ENCODE data around the gene PTPN2.

DNA sequence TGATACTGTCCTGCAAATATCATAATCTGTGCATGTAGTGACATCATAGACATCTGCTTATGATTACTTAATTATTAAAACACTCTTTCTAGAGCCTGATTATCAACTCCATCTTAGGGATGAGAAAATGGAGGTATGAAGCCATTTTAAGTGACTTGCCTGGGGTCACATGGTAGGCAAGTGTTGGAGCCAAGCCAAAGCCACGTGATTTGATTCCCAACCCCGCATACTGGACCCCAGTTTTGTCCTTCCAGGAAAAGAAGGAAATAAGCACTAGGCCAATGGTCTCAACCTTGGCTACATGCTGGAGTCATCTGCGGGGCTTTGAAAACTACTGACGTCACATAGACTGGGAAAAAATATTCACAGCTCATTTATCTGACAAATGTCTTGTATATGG lies 44.2 kb upstream of the PTPN2 start:
- TF ChIP-seq ZNF24 (tag by site-specific recombination; IDR thresholded peaks at IDR 0.05) = no peak
- TF ChIP-seq ZNF10 (tag by site-specific recombination; IDR thresholded peaks at IDR 0.05) = no peak
- TF ChIP-seq, protein P1, sequence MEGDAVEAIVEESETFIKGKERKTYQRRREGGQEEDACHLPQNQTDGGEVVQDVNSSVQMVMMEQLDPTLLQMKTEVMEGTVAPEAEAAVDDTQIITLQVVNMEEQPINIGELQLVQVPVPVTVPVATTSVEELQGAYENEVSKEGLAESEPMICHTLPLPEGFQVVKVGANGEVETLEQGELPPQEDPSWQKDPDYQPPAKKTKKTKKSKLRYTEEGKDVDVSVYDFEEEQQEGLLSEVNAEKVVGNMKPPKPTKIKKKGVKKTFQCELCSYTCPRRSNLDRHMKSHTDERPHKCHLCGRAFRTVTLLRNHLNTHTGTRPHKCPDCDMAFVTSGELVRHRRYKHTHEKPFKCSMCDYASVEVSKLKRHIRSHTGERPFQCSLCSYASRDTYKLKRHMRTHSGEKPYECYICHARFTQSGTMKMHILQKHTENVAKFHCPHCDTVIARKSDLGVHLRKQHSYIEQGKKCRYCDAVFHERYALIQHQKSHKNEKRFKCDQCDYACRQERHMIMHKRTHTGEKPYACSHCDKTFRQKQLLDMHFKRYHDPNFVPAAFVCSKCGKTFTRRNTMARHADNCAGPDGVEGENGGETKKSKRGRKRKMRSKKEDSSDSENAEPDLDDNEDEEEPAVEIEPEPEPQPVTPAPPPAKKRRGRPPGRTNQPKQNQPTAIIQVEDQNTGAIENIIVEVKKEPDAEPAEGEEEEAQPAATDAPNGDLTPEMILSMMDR (tag by site-specific recombination; IDR thresholded peaks at IDR 0.05) = no peak
- TF ChIP-seq ZBTB44 (tag by site-specific recombination; IDR thresholded peaks at IDR 0.05) = no peak
- TF ChIP-seq ZNF791 (tag by site-specific recombination; IDR thresholded peaks at IDR 0.05) = no peak
- no peak for TF ChIP-seq ZNF426 (tag by site-specific recombination; IDR thresholded peaks at IDR 0.05)
- TF ChIP-seq KLF10 (tag by site-specific recombination; IDR thresholded peaks at IDR 0.05) = no peak
- no peak for TF ChIP-seq HOXA7 (CRISPR knock-in tag; IDR thresholded peaks at IDR 0.05; ENCODE audit: borderline replicate concordance)
- no peak for TF ChIP-seq TCF7L2 (IDR thresholded peaks at IDR 0.05; ENCODE audit: borderline replicate concordance, low read depth, low read length)
- no peak for TF ChIP-seq ZNF175 (tag by site-specific recombination; IDR thresholded peaks at IDR 0.05)
- TF ChIP-seq, protein P2, sequence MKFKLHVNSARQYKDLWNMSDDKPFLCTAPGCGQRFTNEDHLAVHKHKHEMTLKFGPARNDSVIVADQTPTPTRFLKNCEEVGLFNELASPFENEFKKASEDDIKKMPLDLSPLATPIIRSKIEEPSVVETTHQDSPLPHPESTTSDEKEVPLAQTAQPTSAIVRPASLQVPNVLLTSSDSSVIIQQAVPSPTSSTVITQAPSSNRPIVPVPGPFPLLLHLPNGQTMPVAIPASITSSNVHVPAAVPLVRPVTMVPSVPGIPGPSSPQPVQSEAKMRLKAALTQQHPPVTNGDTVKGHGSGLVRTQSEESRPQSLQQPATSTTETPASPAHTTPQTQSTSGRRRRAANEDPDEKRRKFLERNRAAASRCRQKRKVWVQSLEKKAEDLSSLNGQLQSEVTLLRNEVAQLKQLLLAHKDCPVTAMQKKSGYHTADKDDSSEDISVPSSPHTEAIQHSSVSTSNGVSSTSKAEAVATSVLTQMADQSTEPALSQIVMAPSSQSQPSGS (tag by site-specific recombination; IDR thresholded peaks at IDR 0.05; ENCODE audit: low read depth) = no peak
- TF ChIP-seq ZNF266 (tag by site-specific recombination; IDR thresholded peaks at IDR 0.05; ENCODE audit: low read depth) = no peak
- TF ChIP-seq TRIM28 (IDR thresholded peaks at IDR 0.05; ENCODE audit: borderline replicate concordance, low read length) = no peak
- no peak for TF ChIP-seq SETDB1 (IDR thresholded peaks at IDR 0.05; ENCODE audit: insufficient read length, low read length)
